Measurements from ENCODE around the gene C1orf21. TPM values are rescaled to one million over a fixed set of nuclear protein-coding genes. Genes with fewer than 3 reads are reported as not detected.

The C1orf21 gene
- total and polyA plus RNA-seq, 3 experiments from 2014 or later: 6.8 to 23.4 (median 8.2) TPM

- Mint-ChIP-seq H3K27ac (no peak overlapping the region), H3K9me3 (no peaks in the 10 kb centered on the region), H3K4me3 (no peak overlapping the region), H3K36me3 (no peaks in the 10 kb centered on the region), H3K4me1 (peaks cover 4 to 14% (median 7%) of the 10 kb centered on the region in 3 donors), H3K27me3 (no peaks in the 10 kb centered on the region)
- H3K4me3 ChIP-seq (ENCODE audit: low read length): no peak overlapping the region
- no peaks in the 10 kb centered on the region for H3K9me3 ChIP-seq (ENCODE audit: low read length)
- DNase-seq: no peak
- no peaks in the 10 kb centered on the region for H3K27me3 ChIP-seq (ENCODE audit: insufficient read depth, low read length, poor library complexity, severe bottlenecking)
- no peaks in the 10 kb centered on the region for H3K36me3 ChIP-seq (ENCODE audit: insufficient read depth, low read length)
- no peaks in the 10 kb centered on the region for H3K4me1 ChIP-seq (ENCODE audit: insufficient read depth, low read length)
- no peak overlapping the region for H3K27ac ChIP-seq (ENCODE audit: low read depth, low read length)
- ChIA-PET POLR2A (no interaction called here), CTCF (no interaction called here)
Measured at GRCh38 chr1:184497959-184498723, 111.3 kb downstream of the C1orf21 start.

- Mint-ChIP-seq H3K36me3 (no peaks in the 10 kb centered on the region), H3K9me3 (no peaks in the 10 kb centered on the region), H3K27me3 (no peaks in the 10 kb centered on the region), H3K4me3 (no peak overlapping the region), H3K4me1 (peaks cover 0 to 4% (median 0%) of the 10 kb centered on the region in 3 donors), H3K27ac (no peak overlapping the region)
- no peaks in the 10 kb centered on the region for H3K27me3 ChIP-seq (ENCODE audit: insufficient read depth, low read length, poor library complexity, severe bottlenecking)
- DNase-seq: no peak
- H3K36me3 ChIP-seq (ENCODE audit: insufficient read depth, low read length): no peaks in the 10 kb centered on the region
- H3K4me1 ChIP-seq (ENCODE audit: insufficient read depth, low read length): no peaks in the 10 kb centered on the region
- ChIA-PET CTCF (no interaction called here), POLR2A (no interaction called here)
- no peaks in the 10 kb centered on the region for H3K9me3 ChIP-seq (ENCODE audit: low read length)
- no peak overlapping the region for H3K4me3 ChIP-seq (ENCODE audit: low read length)
- H3K27ac ChIP-seq (ENCODE audit: low read depth, low read length): no peak overlapping the region
Measured at GRCh38 chr1:184499616-184500015, 112.8 kb downstream of the C1orf21 start.

GRCh38 chr1:184502161-184502560 lies 115.3 kb downstream of the C1orf21 start:
- Mint-ChIP-seq H3K9me3 (no peaks in the 10 kb centered on the region), H3K4me1 (peaks cover 0 to 8% (median 0%) of the 10 kb centered on the region in 3 donors), H3K27ac (no peak overlapping the region), H3K4me3 (no peak overlapping the region), H3K36me3 (no peaks in the 10 kb centered on the region), H3K27me3 (no peaks in the 10 kb centered on the region)
- no peak for DNase-seq
- no peak overlapping the region for H3K27ac ChIP-seq (ENCODE audit: low read depth, low read length)
- H3K27me3 ChIP-seq (ENCODE audit: insufficient read depth, low read length, poor library complexity, severe bottlenecking): no peaks in the 10 kb centered on the region
- ChIA-PET CTCF (no interaction called here), POLR2A (no interaction called here)
- H3K4me1 ChIP-seq (ENCODE audit: insufficient read depth, low read length): no peaks in the 10 kb centered on the region
- no peaks in the 10 kb centered on the region for H3K36me3 ChIP-seq (ENCODE audit: insufficient read depth, low read length)
- no peak overlapping the region for H3K4me3 ChIP-seq (ENCODE audit: low read length)
- no peaks in the 10 kb centered on the region for H3K9me3 ChIP-seq (ENCODE audit: low read length)

DNA sequence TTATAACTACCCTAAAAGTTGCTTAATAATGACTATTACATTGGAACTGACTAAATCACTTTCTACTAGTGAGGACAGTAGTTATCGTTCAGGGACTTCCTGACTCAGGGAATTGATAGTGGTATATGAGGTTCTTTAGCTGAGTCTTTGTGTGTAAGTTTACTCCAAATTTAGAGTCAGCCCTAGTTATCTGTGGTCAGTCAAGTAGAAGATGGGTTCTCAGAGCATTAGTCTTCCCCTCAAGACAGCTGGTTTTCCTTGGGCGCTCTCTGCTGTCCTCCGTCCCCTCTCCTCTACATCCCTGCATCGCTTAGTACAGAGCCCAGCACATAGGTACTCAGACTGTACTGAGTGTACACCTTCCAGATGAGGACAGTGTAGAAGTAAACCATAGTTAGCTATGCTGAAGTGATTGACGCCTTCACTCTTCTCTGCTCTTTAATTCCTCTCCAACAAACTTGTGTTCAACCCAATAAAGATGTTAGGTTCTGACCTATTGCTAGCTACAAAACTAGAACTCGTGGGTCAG lies 116.5 kb downstream of the C1orf21 start:
- POLR2A ChIA-PET: interaction anchor here (0.7 kb wide), 1 partner anchor 420 kb away, joined by 5 read pairs; no protein-coding TSS in a partner anchor
- Mint-ChIP-seq H3K36me3 (peaks cover 0 to 1% (median 0%) of the 10 kb centered on the region in 3 donors), H3K9me3 (no peaks in the 10 kb centered on the region), H3K4me3 (no peak overlapping the region), H3K4me1 (peaks cover 0 to 11% (median 0%) of the 10 kb centered on the region in 3 donors), H3K27me3 (no peaks in the 10 kb centered on the region), H3K27ac (peak overlapping the region in 1 of 8 donors; percentile 66)
- H3K27me3 ChIP-seq (ENCODE audit: insufficient read depth, low read length, poor library complexity, severe bottlenecking): no peaks in the 10 kb centered on the region
- no peak overlapping the region for H3K4me3 ChIP-seq (ENCODE audit: low read length)
- no peak overlapping the region for H3K27ac ChIP-seq (ENCODE audit: low read depth, low read length)
- H3K36me3 ChIP-seq (ENCODE audit: insufficient read depth, low read length): no peaks in the 10 kb centered on the region
- no peaks in the 10 kb centered on the region for H3K4me1 ChIP-seq (ENCODE audit: insufficient read depth, low read length)
- H3K9me3 ChIP-seq (ENCODE audit: low read length): no peaks in the 10 kb centered on the region
- CTCF ChIA-PET: no interaction called here
- DNase-seq: no peak

DNA sequence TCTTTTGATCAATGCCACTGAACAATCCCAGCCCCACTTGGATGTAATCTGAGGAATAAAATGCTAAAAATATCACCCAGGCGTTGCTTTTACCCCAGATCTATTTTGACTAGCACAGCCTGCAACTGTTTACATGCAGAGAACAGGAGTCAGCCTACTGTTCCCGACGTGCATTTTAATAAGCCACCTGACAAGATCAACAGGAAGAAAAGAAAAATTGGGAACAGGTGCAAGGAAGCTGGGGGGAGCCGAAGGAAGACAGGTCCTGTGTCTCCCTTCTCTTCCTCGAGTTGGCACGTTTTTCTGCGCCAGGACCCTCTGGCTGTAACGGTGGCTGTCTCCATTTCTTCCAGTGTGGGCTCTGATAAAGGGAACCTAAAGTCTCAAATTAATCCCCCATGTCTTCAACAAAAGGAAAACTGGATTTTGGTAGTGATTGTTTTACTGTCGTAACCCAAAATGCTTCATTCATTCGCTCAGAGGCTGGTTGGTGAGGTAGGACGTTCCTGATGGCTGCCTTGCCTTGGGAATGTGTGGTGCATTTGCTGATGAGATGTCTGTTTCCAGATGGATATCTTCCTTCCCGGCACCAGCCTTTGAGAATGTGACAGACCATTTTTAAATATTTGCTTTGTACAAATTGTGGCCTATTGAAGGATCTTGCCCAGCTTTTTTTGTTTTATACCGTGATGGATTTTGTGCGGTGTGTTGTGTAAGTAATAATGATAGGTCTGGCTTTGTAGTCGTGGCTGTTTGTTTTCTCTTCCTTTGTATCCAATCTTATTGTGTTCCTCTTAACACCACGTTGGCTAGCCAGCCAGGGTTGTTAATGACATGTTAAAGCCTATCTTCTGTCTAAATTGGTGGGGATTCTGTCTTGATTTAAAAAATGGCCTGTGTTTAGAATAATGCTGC lies 117.5 kb downstream of the C1orf21 start:
- DNase-seq: no peak
- Histone ChIP-seq H3K4me3 (ENCODE audit: low read length) (no peak overlapping the region), H3K36me3 (ENCODE audit: insufficient read depth, low read length) (no peaks in the 10 kb centered on the region), H3K27me3 (ENCODE audit: insufficient read depth, low read length, poor library complexity, severe bottlenecking) (no peaks in the 10 kb centered on the region), H3K27ac (ENCODE audit: low read depth, low read length) (no peak overlapping the region), H3K9me3 (ENCODE audit: low read length) (no peaks in the 10 kb centered on the region), H3K4me1 (ENCODE audit: insufficient read depth, low read length) (no peaks in the 10 kb centered on the region)
- H3K27ac Mint-ChIP-seq: no peak overlapping the region
- peaks cover 0 to 11% (median 0%) of the 10 kb centered on the region in 3 donors for H3K4me1 Mint-ChIP-seq
- H3K36me3 Mint-ChIP-seq: peaks cover 0 to 5% (median 1%) of the 10 kb centered on the region in 3 donors
- CTCF ChIA-PET: no interaction called here
- H3K9me3 Mint-ChIP-seq: no peaks in the 10 kb centered on the region
- POLR2A ChIA-PET: no interaction called here
- H3K4me3 Mint-ChIP-seq: no peak overlapping the region
- no peaks in the 10 kb centered on the region for H3K27me3 Mint-ChIP-seq

DNA sequence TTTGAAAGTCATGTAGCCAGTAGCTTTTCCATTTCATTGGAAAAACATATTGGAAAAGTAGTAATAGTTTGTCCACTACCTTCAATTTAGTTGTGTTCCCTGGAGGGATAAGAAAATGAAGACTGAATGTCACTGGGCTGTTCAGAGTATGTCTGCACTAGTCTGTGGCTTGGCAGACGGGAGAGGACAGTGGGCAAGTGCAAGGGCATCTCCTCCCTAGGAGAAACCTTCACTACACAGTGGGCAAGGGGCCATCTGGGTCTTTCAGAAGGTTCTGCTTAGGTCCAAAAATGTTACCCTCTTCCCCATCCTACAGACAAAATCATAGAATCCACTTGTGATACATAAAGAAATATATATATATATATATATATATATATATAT lies 118.1 kb downstream of the C1orf21 start:
- Histone ChIP-seq H3K27ac (ENCODE audit: low read depth, low read length) (no peak overlapping the region), H3K9me3 (ENCODE audit: low read length) (no peaks in the 10 kb centered on the region), H3K4me3 (ENCODE audit: low read length) (no peak overlapping the region), H3K27me3 (ENCODE audit: insufficient read depth, low read length, poor library complexity, severe bottlenecking) (no peaks in the 10 kb centered on the region), H3K36me3 (ENCODE audit: insufficient read depth, low read length) (no peaks in the 10 kb centered on the region), H3K4me1 (ENCODE audit: insufficient read depth, low read length) (no peaks in the 10 kb centered on the region)
- Mint-ChIP-seq H3K36me3 (peaks cover 0 to 5% (median 1%) of the 10 kb centered on the region in 3 donors), H3K27ac (no peak overlapping the region), H3K27me3 (no peaks in the 10 kb centered on the region), H3K4me3 (no peak overlapping the region), H3K4me1 (peaks cover 0 to 11% (median 0%) of the 10 kb centered on the region in 3 donors), H3K9me3 (no peaks in the 10 kb centered on the region)
- DNase-seq: no peak
- POLR2A ChIA-PET: no interaction called here
- CTCF ChIA-PET: no interaction called here

GRCh38 chr1:184506481-184506880 lies 119.7 kb downstream of the C1orf21 start:
- Mint-ChIP-seq H3K9me3 (no peaks in the 10 kb centered on the region), H3K27me3 (no peaks in the 10 kb centered on the region), H3K4me1 (peaks cover 0 to 11% (median 0%) of the 10 kb centered on the region in 3 donors), H3K36me3 (peaks cover 0 to 7% (median 1%) of the 10 kb centered on the region in 3 donors), H3K27ac (no peak overlapping the region), H3K4me3 (no peak overlapping the region)
- no peaks in the 10 kb centered on the region for H3K36me3 ChIP-seq (ENCODE audit: insufficient read depth, low read length)
- H3K9me3 ChIP-seq (ENCODE audit: low read length): no peaks in the 10 kb centered on the region
- no peaks in the 10 kb centered on the region for H3K27me3 ChIP-seq (ENCODE audit: insufficient read depth, low read length, poor library complexity, severe bottlenecking)
- H3K27ac ChIP-seq (ENCODE audit: low read depth, low read length): no peak overlapping the region
- DNase-seq: no peak
- CTCF ChIA-PET: no interaction called here
- H3K4me1 ChIP-seq (ENCODE audit: insufficient read depth, low read length): no peaks in the 10 kb centered on the region
- POLR2A ChIA-PET: no interaction called here
- H3K4me3 ChIP-seq (ENCODE audit: low read length): no peak overlapping the region

DNA sequence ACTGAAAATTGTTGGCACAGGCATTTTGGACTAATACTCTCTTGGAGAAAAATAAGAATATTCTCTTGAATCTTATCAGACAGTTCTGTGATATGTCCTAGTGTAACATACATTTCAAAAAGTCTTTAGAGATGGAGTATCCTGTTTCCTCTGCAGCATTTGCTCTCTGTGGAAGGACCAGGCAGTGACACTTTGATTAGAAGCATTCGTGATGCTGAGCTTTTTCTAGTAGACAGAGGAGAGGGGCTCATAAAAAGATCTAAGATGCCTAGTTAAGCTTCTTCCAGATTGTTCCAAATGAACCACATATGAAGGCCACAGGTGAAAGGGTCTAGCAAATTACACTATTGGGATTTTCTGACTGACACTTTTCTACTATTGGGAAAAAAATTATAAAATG lies 120.3 kb downstream of the C1orf21 start:
- Histone ChIP-seq H3K27ac (ENCODE audit: low read depth, low read length) (no peak overlapping the region), H3K4me3 (ENCODE audit: low read length) (no peak overlapping the region), H3K9me3 (ENCODE audit: low read length) (no peaks in the 10 kb centered on the region), H3K4me1 (ENCODE audit: insufficient read depth, low read length) (no peaks in the 10 kb centered on the region), H3K27me3 (ENCODE audit: insufficient read depth, low read length, poor library complexity, severe bottlenecking) (no peaks in the 10 kb centered on the region), H3K36me3 (ENCODE audit: insufficient read depth, low read length) (no peaks in the 10 kb centered on the region)
- POLR2A ChIA-PET: no interaction called here
- H3K27ac Mint-ChIP-seq: no peak overlapping the region
- no peaks in the 10 kb centered on the region for H3K9me3 Mint-ChIP-seq
- H3K36me3 Mint-ChIP-seq: peaks cover 0 to 7% (median 1%) of the 10 kb centered on the region in 3 donors
- H3K4me1 Mint-ChIP-seq: peaks cover 0 to 11% (median 0%) of the 10 kb centered on the region in 3 donors
- no peak overlapping the region for H3K4me3 Mint-ChIP-seq
- CTCF ChIA-PET: no interaction called here
- no peaks in the 10 kb centered on the region for H3K27me3 Mint-ChIP-seq
- no peak for DNase-seq
